ENCODE results near the gene PSMF1. TPM values are rescaled to one million over a fixed set of nuclear protein-coding genes. Genes with fewer than 3 reads are reported as not detected.
"Not testable (repeated sequence)": the region's sequence is repeated elsewhere in the genome, so short reads cannot be mapped to it uniquely, and the experiment has no call there.

The PSMF1 gene
- total and polyA plus RNA-seq, 9 of the 15 experiments (the other 6 are each of a cell fraction or from before 2014, with no cell fraction given), result 8.5 to 192 (median 33.2) TPM

- TF ChIP-seq, protein P1, sequence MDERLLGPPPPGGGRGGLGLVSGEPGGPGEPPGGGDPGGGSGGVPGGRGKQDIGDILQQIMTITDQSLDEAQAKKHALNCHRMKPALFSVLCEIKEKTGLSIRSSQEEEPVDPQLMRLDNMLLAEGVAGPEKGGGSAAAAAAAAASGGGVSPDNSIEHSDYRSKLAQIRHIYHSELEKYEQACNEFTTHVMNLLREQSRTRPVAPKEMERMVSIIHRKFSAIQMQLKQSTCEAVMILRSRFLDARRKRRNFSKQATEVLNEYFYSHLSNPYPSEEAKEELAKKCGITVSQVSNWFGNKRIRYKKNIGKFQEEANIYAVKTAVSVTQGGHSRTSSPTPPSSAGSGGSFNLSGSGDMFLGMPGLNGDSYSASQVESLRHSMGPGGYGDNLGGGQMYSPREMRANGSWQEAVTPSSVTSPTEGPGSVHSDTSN (CRISPR knock-in tag; IDR thresholded peaks at IDR 0.05; ENCODE audit: low read depth), result not testable (repeated sequence)
- TF ChIP-seq, protein P1 (tag; conservative IDR thresholded peaks at IDR 0.05; ENCODE audit: low read depth), result 0 out of 2 replicates have a peak, but pooled peaks have one; percentile 32
These were observed 98.4 kb downstream of the PSMF1 start (continued) for GRCh38 chr20:1216527-1217427.

Other genes starting within 250 kb of the PSMF1 start
- not detected in 2 replicates for gene ANGPT4, start 202.3 kb upstream of the PSMF1 start, total RNA-seq (2014; rRNA removed)
- gene ANGPT4, start 202.3 kb upstream of the PSMF1 start, total RNA-seq (2014; rRNA removed; fragmentation: Illumina TruSeq; extraction: Trizol), result not detected in 2 replicates
- gene ANGPT4, start 202.3 kb upstream of the PSMF1 start, total RNA-seq (2015; rRNA removed; fragmentation: Illumina TruSeq; extraction: Trizol), result not detected in 2 replicates
- not detected in 2 replicates for gene ANGPT4, start 202.3 kb upstream of the PSMF1 start, total RNA-seq (2021)
- gene ANGPT4, start 202.3 kb upstream of the PSMF1 start, polyA plus RNA-seq (2011; rRNA removed), result not detected in 2 replicates
- not detected in 2 replicates for gene ANGPT4, start 202.3 kb upstream of the PSMF1 start, polyA plus RNA-seq (2014; fragmentation: Illumina TruSeq; extraction: Trizol)
- not detected for gene ANGPT4, start 202.3 kb upstream of the PSMF1 start, polyA plus RNA-seq (2014; fragmentation: Nextera tagmentation; extraction: Ambion mirVana)
- not detected in 2 replicates for gene ANGPT4, start 202.3 kb upstream of the PSMF1 start, polyA plus RNA-seq (2014; rRNA removed)
- gene RSPO4, start 116.3 kb upstream of the PSMF1 start, total RNA-seq (2014; rRNA removed), result not detected in 2 replicates
- gene RSPO4, start 116.3 kb upstream of the PSMF1 start, total RNA-seq (2014; rRNA removed; fragmentation: Illumina TruSeq; extraction: Trizol), result not detected in 2 replicates
- not detected in 2 replicates for gene RSPO4, start 116.3 kb upstream of the PSMF1 start, total RNA-seq (2015; rRNA removed; fragmentation: Illumina TruSeq; extraction: Trizol)
- 0.09 TPM in 1 of 2 replicates, not detected in the other for gene RSPO4, start 116.3 kb upstream of the PSMF1 start, total RNA-seq (2021)
- gene RSPO4, start 116.3 kb upstream of the PSMF1 start, polyA plus RNA-seq (2011; rRNA removed), result not detected in 2 replicates
- gene RSPO4, start 116.3 kb upstream of the PSMF1 start, polyA plus RNA-seq (2014; fragmentation: Illumina TruSeq; extraction: Trizol), result 0.04 TPM in 1 of 2 replicates, not detected in the other
- not detected for gene RSPO4, start 116.3 kb upstream of the PSMF1 start, polyA plus RNA-seq (2014; fragmentation: Nextera tagmentation; extraction: Ambion mirVana)
- gene RSPO4, start 116.3 kb upstream of the PSMF1 start, polyA plus RNA-seq (2014; rRNA removed), result 0.34 TPM in 1 of 2 replicates, not detected in the other
- 14.9 and 18.4 TPM in 2 replicates for gene TMEM74B, start 66.4 kb downstream of the PSMF1 start, total RNA-seq (2014; rRNA removed)
- gene TMEM74B, start 66.4 kb downstream of the PSMF1 start, total RNA-seq (2014; rRNA removed; fragmentation: Illumina TruSeq; extraction: Trizol), result 3.9 and 5.0 TPM in 2 replicates
- gene TMEM74B, start 66.4 kb downstream of the PSMF1 start, total RNA-seq (2015; rRNA removed; fragmentation: Illumina TruSeq; extraction: Trizol), result 6.7 and 7.5 TPM in 2 replicates
- 18.3 and 18.5 TPM in 2 replicates for gene TMEM74B, start 66.4 kb downstream of the PSMF1 start, total RNA-seq (2021)
- gene TMEM74B, start 66.4 kb downstream of the PSMF1 start, polyA plus RNA-seq (2011; rRNA removed), result 11.2 and 25.4 TPM in 2 replicates
- gene TMEM74B, start 66.4 kb downstream of the PSMF1 start, polyA plus RNA-seq (2014; fragmentation: Illumina TruSeq; extraction: Trizol), result 7.5 and 8.3 TPM in 2 replicates
- 1 to 10 TPM in 1 of 2 experiments, under 1 TPM in 1; 0.24 to 1.2 TPM for gene TMEM74B, start 66.4 kb downstream of the PSMF1 start, polyA plus RNA-seq (2014; fragmentation: Nextera tagmentation; extraction: Ambion mirVana)
- 19.0 and 22.2 TPM in 2 replicates for gene TMEM74B, start 66.4 kb downstream of the PSMF1 start, polyA plus RNA-seq (2014; rRNA removed)
- gene C20orf202, start 84.9 kb downstream of the PSMF1 start, total RNA-seq (2014; rRNA removed), result not detected in 2 replicates
- 0.19 TPM in 1 of 2 replicates, not detected in the other for gene C20orf202, start 84.9 kb downstream of the PSMF1 start, total RNA-seq (2014; rRNA removed; fragmentation: Illumina TruSeq; extraction: Trizol)
- 0.15 TPM in 1 of 2 replicates, not detected in the other for gene C20orf202, start 84.9 kb downstream of the PSMF1 start, total RNA-seq (2015; rRNA removed; fragmentation: Illumina TruSeq; extraction: Trizol)
- 0.11 TPM in 1 of 2 replicates, not detected in the other for gene C20orf202, start 84.9 kb downstream of the PSMF1 start, total RNA-seq (2021)
- gene C20orf202, start 84.9 kb downstream of the PSMF1 start, polyA plus RNA-seq (2011; rRNA removed), result 0.24 and 0.49 TPM in 2 replicates
- 0.18 TPM in 1 of 2 replicates, not detected in the other for gene C20orf202, start 84.9 kb downstream of the PSMF1 start, polyA plus RNA-seq (2014; fragmentation: Illumina TruSeq; extraction: Trizol)
- under 1 TPM; 0.03 to 0.06 TPM for gene C20orf202, start 84.9 kb downstream of the PSMF1 start, polyA plus RNA-seq (2014; fragmentation: Nextera tagmentation; extraction: Ambion mirVana)
- gene C20orf202, start 84.9 kb downstream of the PSMF1 start, polyA plus RNA-seq (2014; rRNA removed), result 0.07 and 0.15 TPM in 2 replicates
- gene RAD21L1, start 107.4 kb downstream of the PSMF1 start, total RNA-seq (2014; rRNA removed), result 0.45 TPM in 2 replicates
- 0.44 and 1.1 TPM in 2 replicates for gene RAD21L1, start 107.4 kb downstream of the PSMF1 start, total RNA-seq (2014; rRNA removed; fragmentation: Illumina TruSeq; extraction: Trizol)
- 0.23 and 0.29 TPM in 2 replicates for gene RAD21L1, start 107.4 kb downstream of the PSMF1 start, total RNA-seq (2015; rRNA removed; fragmentation: Illumina TruSeq; extraction: Trizol)
- 1.3 and 1.7 TPM in 2 replicates for gene RAD21L1, start 107.4 kb downstream of the PSMF1 start, total RNA-seq (2021)
- 1.4 and 1.7 TPM in 2 replicates for gene RAD21L1, start 107.4 kb downstream of the PSMF1 start, polyA plus RNA-seq (2011; rRNA removed)
- 0.65 and 0.69 TPM in 2 replicates for gene RAD21L1, start 107.4 kb downstream of the PSMF1 start, polyA plus RNA-seq (2014; fragmentation: Illumina TruSeq; extraction: Trizol)
- under 1 TPM in 1 of 2 experiments, not detected in 1; 0.17 TPM for gene RAD21L1, start 107.4 kb downstream of the PSMF1 start, polyA plus RNA-seq (2014; fragmentation: Nextera tagmentation; extraction: Ambion mirVana)
- 0.24 and 0.42 TPM in 2 replicates for gene RAD21L1, start 107.4 kb downstream of the PSMF1 start, polyA plus RNA-seq (2014; rRNA removed)
- gene SNPH, start 147.7 kb downstream of the PSMF1 start, total RNA-seq (2014; rRNA removed), result 4.2 and 5.7 TPM in 2 replicates
- gene SNPH, start 147.7 kb downstream of the PSMF1 start, total RNA-seq (2014; rRNA removed; fragmentation: Illumina TruSeq; extraction: Trizol), result 0.80 and 0.98 TPM in 2 replicates
- gene SNPH, start 147.7 kb downstream of the PSMF1 start, total RNA-seq (2015; rRNA removed; fragmentation: Illumina TruSeq; extraction: Trizol), result 1.3 and 1.4 TPM in 2 replicates
- 3.9 TPM in 2 replicates for gene SNPH, start 147.7 kb downstream of the PSMF1 start, total RNA-seq (2021)
- gene SNPH, start 147.7 kb downstream of the PSMF1 start, polyA plus RNA-seq (2011; rRNA removed), result 1.1 and 1.4 TPM in 2 replicates
- gene SNPH, start 147.7 kb downstream of the PSMF1 start, polyA plus RNA-seq (2014; fragmentation: Illumina TruSeq; extraction: Trizol), result 1.5 and 2.1 TPM in 2 replicates
- gene SNPH, start 147.7 kb downstream of the PSMF1 start, polyA plus RNA-seq (2014; fragmentation: Nextera tagmentation; extraction: Ambion mirVana), result under 1 TPM; 0.03 to 0.08 TPM
- gene SNPH, start 147.7 kb downstream of the PSMF1 start, polyA plus RNA-seq (2014; rRNA removed), result 2.1 and 2.8 TPM in 2 replicates
- gene SDCBP2, start 210.5 kb downstream of the PSMF1 start, total RNA-seq (2014; rRNA removed), result 0.27 and 1.6 TPM in 2 replicates
- 0.77 and 0.80 TPM in 2 replicates for gene SDCBP2, start 210.5 kb downstream of the PSMF1 start, total RNA-seq (2014; rRNA removed; fragmentation: Illumina TruSeq; extraction: Trizol)
- 0.91 and 1.2 TPM in 2 replicates for gene SDCBP2, start 210.5 kb downstream of the PSMF1 start, total RNA-seq (2015; rRNA removed; fragmentation: Illumina TruSeq; extraction: Trizol)
- 1.0 and 1.2 TPM in 2 replicates for gene SDCBP2, start 210.5 kb downstream of the PSMF1 start, total RNA-seq (2021)
- 0.71 and 2.1 TPM in 2 replicates for gene SDCBP2, start 210.5 kb downstream of the PSMF1 start, polyA plus RNA-seq (2011; rRNA removed)
- gene SDCBP2, start 210.5 kb downstream of the PSMF1 start, polyA plus RNA-seq (2014; fragmentation: Illumina TruSeq; extraction: Trizol), result 0.97 and 1.3 TPM in 2 replicates
- under 1 TPM; 0.06 to 0.07 TPM for gene SDCBP2, start 210.5 kb downstream of the PSMF1 start, polyA plus RNA-seq (2014; fragmentation: Nextera tagmentation; extraction: Ambion mirVana)
- gene SDCBP2, start 210.5 kb downstream of the PSMF1 start, polyA plus RNA-seq (2014; rRNA removed), result 1.2 and 1.3 TPM in 2 replicates